DND-41 (cell line): Measurements from ENCODE around the gene ESRP2.
A peak's percentile ranks its signal among the peaks of the same experiment; 100 is the strongest.

Experiments used
- ATAC-seq: fragments of 200-7000 bp; cut with Tn5 transposase; 3 replicates; pipeline ENCODE4 v1.9.1; 2021; ENCODE audit warnings: low read depth; ENCODE audit not compliant: insufficient read depth
- DNase-seq: peaks from one replicate; pipeline ENCODE4 v3.0.0-alpha.2; 2020
- H2AFZ ChIP-seq: 2 replicates; pipeline ENCODE4 v1.6.0; 2012; ENCODE audit warnings: low read depth, low read length
- H3K27ac ChIP-seq: 2 replicates; pipeline ENCODE4 v1.5.1; 2012; ENCODE audit warnings: low read length, inconsistent platforms
- H3K27me3 ChIP-seq: fragments of 200-600 bp; sonication (generic); 2 replicates; pipeline ENCODE4 v1.6.0; 2012; ENCODE audit warnings: low read length, mild to moderate bottlenecking, inconsistent platforms; ENCODE audit not compliant: insufficient read depth, poor library complexity
- H3K36me3 ChIP-seq: 2 replicates; pipeline ENCODE4 v1.5.1; 2012; ENCODE audit warnings: low read length, inconsistent platforms; ENCODE audit not compliant: insufficient read depth
- H3K4me1 ChIP-seq: 2 replicates; pipeline ENCODE4 v1.5.1; 2012; ENCODE audit warnings: mild to moderate bottlenecking, low read length; ENCODE audit not compliant: insufficient read depth
- H3K4me2 ChIP-seq: 2 replicates; pipeline ENCODE4 v1.6.0; 2012; ENCODE audit warnings: mild to moderate bottlenecking, moderate library complexity, low read length, inconsistent platforms; ENCODE audit not compliant: insufficient read depth
- H3K4me3 ChIP-seq, 2 experiments: fragments of 200-600 bp in 1 of 2; shearing (Covaris generic) in 1 of 2; 2 replicates each; pipeline ENCODE4 v1.5.1; 2012 to 2016; ENCODE audit warnings: inconsistent platforms in 2 of 2, low read length in 2 of 2, mild to moderate bottlenecking in 2 of 2, low read depth in 1 of 2, moderate library complexity in 1 of 2
- H3K79me2 ChIP-seq: 2 replicates; pipeline ENCODE4 v1.6.0; 2012; ENCODE audit warnings: low read length, inconsistent platforms; ENCODE audit not compliant: insufficient read depth
- H3K9ac ChIP-seq: 2 replicates; pipeline ENCODE4 v1.6.0; 2012; ENCODE audit warnings: low read depth, mild to moderate bottlenecking, inconsistent platforms, low read length, moderate library complexity
- H3K9me3 ChIP-seq: 2 replicates; pipeline ENCODE4 v1.5.1; 2012; ENCODE audit warnings: low read length, moderate library complexity, mild to moderate bottlenecking, inconsistent platforms; ENCODE audit not compliant: insufficient read depth, severe bottlenecking
- H4K20me1 ChIP-seq: 2 replicates; pipeline ENCODE4 v1.6.0; 2012; ENCODE audit warnings: low read length; ENCODE audit not compliant: insufficient read depth
- CTCF ChIP-seq: IDR thresholded peaks from 2 replicates; pipeline ENCODE4 v1.5.1; 2012; ENCODE audit warnings: borderline replicate concordance, low read length, moderate library complexity, mild to moderate bottlenecking; ENCODE audit not compliant: poor library complexity, severe bottlenecking; ENCODE audit errors: extremely low read depth
- EZH2 ChIP-seq: IDR thresholded peaks from 3 replicates; pipeline ENCODE4 v1.6.1; 2012; ENCODE audit warnings: borderline replicate concordance, low read depth, mild to moderate bottlenecking, moderate library complexity, low read length, inconsistent platforms; ENCODE audit not compliant: severe bottlenecking

ESRP2 gene

DNA sequence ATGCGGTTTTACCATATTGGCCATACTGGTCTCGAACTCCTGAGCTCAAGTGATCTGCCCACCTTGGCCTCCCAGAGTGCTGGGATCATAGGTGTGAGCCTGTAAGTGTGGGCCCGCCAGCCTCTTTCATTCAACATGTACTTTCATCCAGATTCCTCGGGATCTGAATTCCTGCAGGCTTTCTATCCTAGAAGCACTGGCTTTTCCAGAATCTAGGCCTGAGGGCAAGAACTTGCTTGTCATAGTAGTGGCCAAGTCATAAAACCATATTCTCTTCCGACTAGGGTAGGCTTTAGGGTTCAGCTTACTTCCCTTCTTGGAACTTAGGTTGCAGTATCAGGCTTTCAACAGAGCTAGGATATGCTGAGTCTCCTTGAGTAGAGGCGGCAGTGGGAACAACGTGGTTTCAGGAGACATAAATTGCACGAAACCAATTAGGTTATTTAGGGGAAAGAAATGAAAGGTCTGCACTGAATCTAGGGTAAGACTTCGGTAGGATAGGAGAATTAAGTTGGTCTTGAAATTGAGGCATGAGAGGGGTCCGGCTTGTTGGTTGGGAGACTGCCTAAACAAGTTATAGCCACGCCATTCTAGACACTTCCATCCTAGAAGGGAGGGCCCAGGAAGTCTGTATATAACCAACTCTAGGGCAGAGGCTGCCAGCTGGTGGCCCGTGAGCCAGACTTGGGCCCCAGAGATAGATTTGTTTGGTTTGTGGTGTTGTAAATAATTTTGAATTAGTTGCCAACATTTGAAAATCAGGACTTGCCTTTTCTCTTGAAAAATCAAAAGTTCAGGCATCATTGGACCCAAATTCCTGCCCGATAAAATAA, 44.0 kb upstream of the ESRP2 start:
- Histone ChIP-seq H3K9ac (no peak overlapping the region), H3K4me3 (no peak overlapping the region), H3K9me3 (no peaks in the 10 kb centered on the region), H4K20me1 (peaks cover 20% of the 10 kb centered on the region), H2AFZ (no peak overlapping the region), H3K27me3 (no peaks in the 10 kb centered on the region), H3K36me3 (peaks cover 61% of the 10 kb centered on the region), H3K79me2 (peaks cover 82% of the 10 kb centered on the region), H3K4me1 (peaks cover 40% of the 10 kb centered on the region), H3K4me2 (no peak overlapping the region), H3K27ac (no peak overlapping the region)
- no peak for TF ChIP-seq EZH2
- TF ChIP-seq CTCF, result no peak
- ATAC-seq, result no peak
- no peak for DNase-seq

DNA sequence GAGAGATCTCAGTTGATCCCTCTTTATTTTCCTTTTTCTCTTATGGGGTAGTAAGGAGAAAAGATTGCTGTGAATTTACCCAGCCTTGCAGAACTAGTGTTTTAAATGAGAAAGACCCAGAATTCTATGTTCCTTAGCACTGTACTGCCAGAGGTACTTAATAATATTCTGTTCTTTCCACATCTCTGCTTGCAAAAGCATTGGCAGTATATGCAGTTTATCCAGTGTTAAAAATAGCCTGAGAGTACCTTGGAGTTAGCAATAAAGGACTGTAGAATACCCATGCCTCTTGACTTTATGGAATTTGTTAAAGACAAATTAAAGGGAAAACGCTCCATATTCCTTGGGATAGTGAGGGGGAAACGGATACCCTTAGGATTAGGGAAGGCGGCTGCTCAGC, 40.3 kb upstream of the ESRP2 start:
- TF ChIP-seq CTCF (no peak), EZH2 (no peak)
- H3K4me1 ChIP-seq, result peaks cover 57% of the 10 kb centered on the region
- peak overlapping the region; percentile 36 for H3K9ac ChIP-seq
- peaks cover 43% of the 10 kb centered on the region for H4K20me1 ChIP-seq
- peak overlapping the region; percentile 48 for H3K4me2 ChIP-seq
- no peak for DNase-seq
- no peaks in the 10 kb centered on the region for H3K27me3 ChIP-seq
- peaks cover 60% of the 10 kb centered on the region for H3K36me3 ChIP-seq
- H3K4me3 ChIP-seq, result peak overlapping the region in 1 of 2 experiments; percentile 19; a peak in 2 of 4 replicates
- no peak for ATAC-seq
- H2AFZ ChIP-seq, result no peak overlapping the region
- peaks cover 83% of the 10 kb centered on the region for H3K79me2 ChIP-seq
- peak overlapping the region; percentile 81 for H3K27ac ChIP-seq
- H3K9me3 ChIP-seq, result no peaks in the 10 kb centered on the region

- Histone ChIP-seq H3K9ac (peak overlapping the region; percentile 36), H3K9me3 (no peaks in the 10 kb centered on the region), H3K4me1 (peaks cover 63% of the 10 kb centered on the region), H2AFZ (no peak overlapping the region), H3K79me2 (peaks cover 83% of the 10 kb centered on the region), H3K4me3 (peak overlapping the region in 1 of 2 experiments; percentile 19; a peak in 1 of 4 replicates), H3K4me2 (peak overlapping the region; percentile 48), H3K36me3 (peaks cover 61% of the 10 kb centered on the region), H4K20me1 (peaks cover 47% of the 10 kb centered on the region), H3K27ac (peak overlapping the region; percentile 81), H3K27me3 (no peaks in the 10 kb centered on the region)
- TF ChIP-seq EZH2, result no peak
- no peak for TF ChIP-seq CTCF
- peak; percentile 94 for ATAC-seq
- DNase-seq, result peak; percentile 86
Observed at GRCh38 chr16:68275611-68276191, 39.8 kb upstream of the ESRP2 start.
